Measurements from ENCODE around the gene PPM1A.

The PPM1A gene

GRCh38 chr14:60248697-60249318, at the start of gene PPM1A:
Gene PPM1A, plus strand, starts transcription at chr14:60249221. Its CDS starts 33,483 bp downstream, at chr14:60282704.
- Mint-ChIP-seq H3K4me3 (peak within 1 kb of the TSS; percentile 92 to 97), H3K9me3 (no peaks in the 10 kb centered on the region), H3K4me1 (peaks cover 54% of the 10 kb centered on the region), H3K27ac (peak within 1 kb of the TSS; percentile 99 to 100), H3K27me3 (no peaks in the 10 kb centered on the region)
- DNase-seq (peak; percentile 92 to 94), ATAC-seq (peak; percentile 82)

GRCh38 chr14:60199321-60199720, 49.7 kb upstream of the PPM1A start:
- Mint-ChIP-seq H3K4me3 (no peak overlapping the region), H3K27ac (no peak overlapping the region), H3K4me1 (peaks cover 18% of the 10 kb centered on the region), H3K9me3 (peaks cover 18 to 26% of the 10 kb centered on the region in 2 donors), H3K27me3 (peaks cover 17% of the 10 kb centered on the region)
- no peak for ATAC-seq
- DNase-seq = no peak

- Mint-ChIP-seq H3K4me1 (peaks cover 25% of the 10 kb centered on the region), H3K9me3 (peaks cover 8 to 11% of the 10 kb centered on the region in 2 donors), H3K4me3 (no peak overlapping the region), H3K27me3 (peaks cover 30% of the 10 kb centered on the region), H3K27ac (no peak overlapping the region)
- ATAC-seq (no peak), DNase-seq (no peak)
These were observed 44.7 kb upstream of the PPM1A start for GRCh38 chr14:60204104-60204842.

- no peak overlapping the region for H3K4me3 Mint-ChIP-seq
- H3K9me3 Mint-ChIP-seq = peaks cover under 1 to 2% of the 10 kb centered on the region in 2 donors
- peaks cover 25% of the 10 kb centered on the region for H3K4me1 Mint-ChIP-seq
- DNase-seq (no peak), ATAC-seq (no peak)
- peaks cover 33% of the 10 kb centered on the region for H3K27me3 Mint-ChIP-seq
- no peak overlapping the region for H3K27ac Mint-ChIP-seq
These were observed 43.9 kb upstream of the PPM1A start for GRCh38 chr14:60204843-60205774.

GRCh38 chr14:60206249-60206670, 42.8 kb upstream of the PPM1A start:
- H3K9me3 Mint-ChIP-seq = no peaks in the 10 kb centered on the region

GRCh38 chr14:60206837-60207533, 42.0 kb upstream of the PPM1A start:
- peaks cover 25% of the 10 kb centered on the region for H3K4me1 Mint-ChIP-seq
- peak overlapping the region in 1 of 2 donors; percentile 54 for H3K27ac Mint-ChIP-seq
- H3K4me3 Mint-ChIP-seq = no peak overlapping the region
- DNase-seq (no peak), ATAC-seq (peak; percentile 86)
- no peaks in the 10 kb centered on the region for H3K9me3 Mint-ChIP-seq
- peaks cover 33% of the 10 kb centered on the region for H3K27me3 Mint-ChIP-seq

More at GRCh38 chr14:60206249-60206670, 42.8 kb upstream of the PPM1A start:
- DNase-seq (no peak), ATAC-seq (peak; percentile 31)
- Mint-ChIP-seq H3K27ac (no peak overlapping the region), H3K27me3 (peaks cover 33% of the 10 kb centered on the region), H3K4me3 (no peak overlapping the region), H3K4me1 (peaks cover 25% of the 10 kb centered on the region)

GRCh38 chr14:60210703-60211102, 38.3 kb upstream of the PPM1A start:
- H3K4me1 Mint-ChIP-seq = peaks cover 13% of the 10 kb centered on the region
- no peak for ATAC-seq

GRCh38 chr14:60211153-60211552, 37.9 kb upstream of the PPM1A start:
- Mint-ChIP-seq H3K4me3 (no peak overlapping the region), H3K27me3 (peaks cover 24% of the 10 kb centered on the region), H3K27ac (no peak overlapping the region), H3K4me1 (peaks cover 9% of the 10 kb centered on the region), H3K9me3 (no peaks in the 10 kb centered on the region)
- DNase-seq (no peak), ATAC-seq (no peak)

More at GRCh38 chr14:60210703-60211102, 38.3 kb upstream of the PPM1A start:
- Mint-ChIP-seq H3K27ac (no peak overlapping the region), H3K4me3 (no peak overlapping the region), H3K9me3 (no peaks in the 10 kb centered on the region), H3K27me3 (peaks cover 25% of the 10 kb centered on the region)
- no peak for DNase-seq

- H3K4me3 Mint-ChIP-seq = no peak overlapping the region
- H3K27ac Mint-ChIP-seq = peak overlapping the region in 1 of 2 donors; percentile 22
- DNase-seq (peak in 1 of 2 donors; percentile 31), ATAC-seq (peak; percentile 73)
- no peaks in the 10 kb centered on the region for H3K4me1 Mint-ChIP-seq
- no peaks in the 10 kb centered on the region for H3K9me3 Mint-ChIP-seq
- peaks cover 12% of the 10 kb centered on the region for H3K27me3 Mint-ChIP-seq
These were observed 36.3 kb upstream of the PPM1A start for GRCh38 chr14:60212503-60213371.

- Mint-ChIP-seq H3K27ac (no peak overlapping the region), H3K9me3 (no peaks in the 10 kb centered on the region), H3K4me3 (no peak overlapping the region), H3K4me1 (peaks cover 5% of the 10 kb centered on the region), H3K27me3 (peaks cover 11% of the 10 kb centered on the region)
- DNase-seq (no peak), ATAC-seq (no peak)
These were observed 35.0 kb upstream of the PPM1A start for GRCh38 chr14:60214003-60214402.

GRCh38 chr14:60214415-60215126, 34.5 kb upstream of the PPM1A start:
- no peak overlapping the region for H3K27ac Mint-ChIP-seq
- peaks cover 5% of the 10 kb centered on the region for H3K27me3 Mint-ChIP-seq
- no peak for ATAC-seq
- H3K4me1 Mint-ChIP-seq = peaks cover 11% of the 10 kb centered on the region
- no peak for DNase-seq
- no peak overlapping the region for H3K4me3 Mint-ChIP-seq
- H3K9me3 Mint-ChIP-seq = no peaks in the 10 kb centered on the region

- Mint-ChIP-seq H3K4me3 (no peak overlapping the region), H3K4me1 (peaks cover 16% of the 10 kb centered on the region), H3K27ac (no peak overlapping the region), H3K27me3 (peaks cover under 1% of the 10 kb centered on the region), H3K9me3 (no peaks in the 10 kb centered on the region)
- no peak for DNase-seq
- no peak for ATAC-seq
These were observed 33.9 kb upstream of the PPM1A start for GRCh38 chr14:60215127-60215444.

GRCh38 chr14:60215520-60216420, 33.3 kb upstream of the PPM1A start:
- peaks cover 23% of the 10 kb centered on the region for H3K4me1 Mint-ChIP-seq
- ATAC-seq (no peak), DNase-seq (no peak)
- H3K4me3 Mint-ChIP-seq = no peak overlapping the region
- no peaks in the 10 kb centered on the region for H3K9me3 Mint-ChIP-seq
- no peaks in the 10 kb centered on the region for H3K27me3 Mint-ChIP-seq
- H3K27ac Mint-ChIP-seq = no peak overlapping the region
